ENCODE results near the gene YWHAB. TPM values are rescaled to one million over a fixed set of nuclear protein-coding genes. Genes with fewer than 3 reads are reported as not detected.

YWHAB gene
- total and polyA plus RNA-seq, 10 of the 15 experiments (the other 5 are each of a cell fraction or from before 2014, with no cell fraction given), result 63.5 to 323 (median 144) TPM

DNA sequence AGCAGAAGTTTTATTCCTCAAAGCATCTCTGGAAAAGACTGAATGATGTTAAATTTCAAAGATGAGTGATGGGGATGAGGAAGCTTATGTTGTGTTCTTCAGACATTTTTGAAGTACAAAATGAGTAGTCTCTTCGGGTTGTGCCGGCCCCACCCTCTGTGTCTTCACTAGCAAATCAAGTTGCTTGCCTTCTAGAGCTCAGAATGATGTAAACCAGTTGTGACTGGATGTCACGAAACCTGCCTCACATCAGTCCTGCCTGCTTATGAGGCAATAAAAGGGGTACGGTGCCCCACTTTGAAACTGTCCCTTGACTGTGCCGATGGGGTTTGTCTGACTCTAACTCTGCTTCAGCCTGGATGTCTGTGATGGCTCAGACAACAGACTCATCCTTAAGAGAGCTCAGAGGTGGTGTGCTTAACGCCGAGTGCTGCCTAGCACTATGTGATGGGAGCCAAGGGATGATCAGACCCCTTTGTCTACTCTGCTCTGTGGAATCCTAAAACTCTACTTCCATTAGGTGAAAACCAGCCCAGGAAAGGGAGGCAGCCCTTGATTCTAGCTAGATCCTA is 55.7 kb downstream of the YWHAB start:
- in situ Hi-C loops (cut with MboI) (no loop called here), intact Hi-C loops (cut with micrococcal nuclease; ENCODE audit: unreplicated experiment) (no loop called here)
- Histone ChIP-seq H3K9me3 (replicated peaks; ENCODE audit: control insufficient read depth, insufficient read depth, low read length) (no peaks in the 10 kb centered on the region), H3K4me1 (ENCODE audit: control insufficient read depth, insufficient read depth, low read length) (no peaks in the 10 kb centered on the region), H3K4me3 (no peak overlapping the region), H3K27me3 (replicated peaks in 1 of 2; ENCODE audit: control insufficient read depth in 2 of 2, insufficient read depth in 2 of 2, low read length in 1 of 2) (no peaks in the 10 kb centered on the region), H3K27ac (ENCODE audit: control insufficient read depth, insufficient read depth) (no peak overlapping the region), H2AFZ (ENCODE audit: control insufficient read depth, low read depth, low read length) (no peak overlapping the region), H4K20me1 (ENCODE audit: control insufficient read depth, insufficient read depth) (no peaks in the 10 kb centered on the region), H3K4me2 (ENCODE audit: control insufficient read depth, insufficient read depth) (no peak overlapping the region), H3K79me2 (ENCODE audit: control insufficient read depth, insufficient read depth, low read length) (no peaks in the 10 kb centered on the region), H3K9ac (ENCODE audit: control insufficient read depth, insufficient read depth, low read length) (no peak overlapping the region), H3K36me3 (ENCODE audit: control insufficient read depth in 2 of 2, insufficient read depth in 2 of 2, low read length in 1 of 2) (peaks cover 17 to 25% of the 10 kb centered on the region in 2 experiments)
- ATAC-seq (no peak), DNase-seq (ENCODE audit: low read depth, low spot score) (no peak), FAIRE-seq (no peak)
- no TSS peak for BruUV-seq (replicated peaks)
- ChIA-PET RAD21 (ENCODE audit: unreplicated experiment) (no interaction called here), SMC1A (ENCODE audit: uncharacterized antibody, unreplicated experiment) (interaction anchor here (1.6 to 1.9 kb wide), 2 partner anchors 10 to 13 kb away, joined by 4 to 6 read pairs; no protein-coding TSS in a partner anchor), CTCF (interaction anchor here (1.0 to 2.5 kb wide), 3 partner anchors 12 to 38 kb away, joined by 3 to 7 read pairs (median 7); no protein-coding TSS in a partner anchor), POLR2A (no interaction called here)
- TF ChIP-seq, protein P1, sequence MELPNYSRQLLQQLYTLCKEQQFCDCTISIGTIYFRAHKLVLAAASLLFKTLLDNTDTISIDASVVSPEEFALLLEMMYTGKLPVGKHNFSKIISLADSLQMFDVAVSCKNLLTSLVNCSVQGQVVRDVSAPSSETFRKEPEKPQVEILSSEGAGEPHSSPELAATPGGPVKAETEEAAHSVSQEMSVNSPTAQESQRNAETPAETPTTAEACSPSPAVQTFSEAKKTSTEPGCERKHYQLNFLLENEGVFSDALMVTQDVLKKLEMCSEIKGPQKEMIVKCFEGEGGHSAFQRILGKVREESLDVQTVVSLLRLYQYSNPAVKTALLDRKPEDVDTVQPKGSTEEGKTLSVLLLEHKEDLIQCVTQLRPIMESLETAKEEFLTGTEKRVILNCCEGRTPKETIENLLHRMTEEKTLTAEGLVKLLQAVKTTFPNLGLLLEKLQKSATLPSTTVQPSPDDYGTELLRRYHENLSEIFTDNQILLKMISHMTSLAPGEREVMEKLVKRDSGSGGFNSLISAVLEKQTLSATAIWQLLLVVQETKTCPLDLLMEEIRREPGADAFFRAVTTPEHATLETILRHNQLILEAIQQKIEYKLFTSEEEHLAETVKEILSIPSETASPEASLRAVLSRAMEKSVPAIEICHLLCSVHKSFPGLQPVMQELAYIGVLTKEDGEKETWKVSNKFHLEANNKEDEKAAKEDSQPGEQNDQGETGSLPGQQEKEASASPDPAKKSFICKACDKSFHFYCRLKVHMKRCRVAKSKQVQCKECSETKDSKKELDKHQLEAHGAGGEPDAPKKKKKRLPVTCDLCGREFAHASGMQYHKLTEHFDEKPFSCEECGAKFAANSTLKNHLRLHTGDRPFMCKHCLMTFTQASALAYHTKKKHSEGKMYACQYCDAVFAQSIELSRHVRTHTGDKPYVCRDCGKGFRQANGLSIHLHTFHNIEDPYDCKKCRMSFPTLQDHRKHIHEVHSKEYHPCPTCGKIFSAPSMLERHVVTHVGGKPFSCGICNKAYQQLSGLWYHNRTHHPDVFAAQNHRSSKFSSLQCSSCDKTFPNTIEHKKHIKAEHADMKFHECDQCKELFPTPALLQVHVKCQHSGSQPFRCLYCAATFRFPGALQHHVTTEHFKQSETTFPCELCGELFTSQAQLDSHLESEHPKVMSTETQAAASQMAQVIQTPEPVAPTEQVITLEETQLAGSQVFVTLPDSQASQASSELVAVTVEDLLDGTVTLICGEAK (IDR thresholded peaks at IDR 0.05; ENCODE audit: borderline replicate concordance), result no peak
- TF ChIP-seq BRCA1 (IDR thresholded peaks at IDR 0.05; ENCODE audit: low read depth, low read length), result no peak
- no peak for TF ChIP-seq KAT2A (conservative IDR thresholded peaks at IDR 0.05; ENCODE audit: control insufficient read depth, low read depth, low read length)
- 0 out of 2 replicates have a peak, but pooled peaks have one; percentile 51 for TF ChIP-seq POLR2AphosphoS5 (IDR thresholded peaks at IDR 0.05; ENCODE audit: low read length)
- 66% methylated on average over 7 of the region's 7 CpGs for WGBS (ENCODE audit: insufficient coverage, insufficient replicate concordance, low lambda C conversion rate, missing lambda C conversion rate)
